Breast epithelium (tissue), 3 donors: Measurements from ENCODE around the gene TTLL13.

Source experiments
- POLR2A ChIP-seq: fragments of 450-650 bp; IDR thresholded peaks from one replicate; pipeline ENCODE4 v1.6.1; 2016; ENCODE audit warnings: antibody characterized with exemption, mild to moderate bottlenecking, moderate library complexity
- POLR2AphosphoS5 ChIP-seq, 3 donors: sonication (generic); formaldehyde crosslinking; IDR thresholded peaks; one replicate each; pipeline ENCODE4 v1.6.1; 2017; ENCODE audit warnings: antibody characterized with exemption in 3 of 3

GRCh38 chr15:90266485-90266884 is 17.1 kb downstream of the TTLL13 start:
- TF ChIP-seq POLR2AphosphoS5 (IDR thresholded peaks at IDR 0.05) (no peak), POLR2A (no peak)
